Measurements from ENCODE around the gene PFKFB3.
A peak's percentile ranks its signal among the peaks of the same experiment; 100 is the strongest.
"Not testable (repeated sequence)": the region's sequence is repeated elsewhere in the genome, so short reads cannot be mapped to it uniquely, and the experiment has no call there.

PFKFB3 gene

GRCh38 chr10:6238587-6239212 lies 36.0 kb downstream of the PFKFB3 start:
- not testable (repeated sequence) for DNase-seq

GRCh38 chr10:6239213-6239991 lies 36.7 kb downstream of the PFKFB3 start:
- no peak for DNase-seq

GRCh38 chr10:6240254-6240653 lies 37.5 kb downstream of the PFKFB3 start:
- DNase-seq = no peak

- DNase-seq = no peak
These were observed 39.4 kb downstream of the PFKFB3 start for GRCh38 chr10:6242089-6242488.

GRCh38 chr10:6244510-6244909 lies 41.8 kb downstream of the PFKFB3 start:
- DNase-seq = no peak

GRCh38 chr10:6247041-6247712 lies 44.4 kb downstream of the PFKFB3 start:
- DNase-seq = peak; percentile 40 to 86

GRCh38 chr10:6248908-6249307 lies 46.2 kb downstream of the PFKFB3 start:
- not testable (repeated sequence) for DNase-seq

GRCh38 chr10:6249698-6250097 lies 47.0 kb downstream of the PFKFB3 start:
- no peak for DNase-seq

- no peak for DNase-seq
These were observed 48.0 kb downstream of the PFKFB3 start for GRCh38 chr10:6250745-6251144.

GRCh38 chr10:6254201-6254600 lies 51.5 kb downstream of the PFKFB3 start:
- DNase-seq = no peak

GRCh38 chr10:6255548-6256061 lies 52.9 kb downstream of the PFKFB3 start:
- no peak for DNase-seq

- DNase-seq = no peak
These were observed 53.7 kb downstream of the PFKFB3 start for GRCh38 chr10:6256439-6256838.

- DNase-seq = no peak
These were observed 56.4 kb downstream of the PFKFB3 start for GRCh38 chr10:6259153-6259552.

- no peak for DNase-seq
These were observed 58.1 kb downstream of the PFKFB3 start for GRCh38 chr10:6260843-6261242.

GRCh38 chr10:6267941-6268340 lies 65.2 kb downstream of the PFKFB3 start:
- DNase-seq = no peak

GRCh38 chr10:6269432-6269831 lies 66.7 kb downstream of the PFKFB3 start:
- DNase-seq = no peak

- DNase-seq = no peak
These were observed 67.5 kb downstream of the PFKFB3 start for GRCh38 chr10:6269953-6270867.

- DNase-seq = peak in 1 of 2 donors; percentile 50
These were observed 68.2 kb downstream of the PFKFB3 start for GRCh38 chr10:6270951-6271350.

- DNase-seq = no peak
These were observed 68.9 kb downstream of the PFKFB3 start for GRCh38 chr10:6271663-6272062.

GRCh38 chr10:6272126-6272525 lies 69.4 kb downstream of the PFKFB3 start:
- DNase-seq = no peak

GRCh38 chr10:6273351-6273750 lies 70.6 kb downstream of the PFKFB3 start:
- no peak for DNase-seq

- no peak for DNase-seq
These were observed 71.3 kb downstream of the PFKFB3 start for GRCh38 chr10:6274040-6274439.

GRCh38 chr10:6274484-6274883 lies 71.8 kb downstream of the PFKFB3 start:
- no peak for DNase-seq
